ENCODE data around the gene MEIOSIN.
"Not testable (repeated sequence)": the region's sequence is repeated elsewhere in the genome, so short reads cannot be mapped to it uniquely, and the experiment has no call there.

The MEIOSIN gene, protein sequence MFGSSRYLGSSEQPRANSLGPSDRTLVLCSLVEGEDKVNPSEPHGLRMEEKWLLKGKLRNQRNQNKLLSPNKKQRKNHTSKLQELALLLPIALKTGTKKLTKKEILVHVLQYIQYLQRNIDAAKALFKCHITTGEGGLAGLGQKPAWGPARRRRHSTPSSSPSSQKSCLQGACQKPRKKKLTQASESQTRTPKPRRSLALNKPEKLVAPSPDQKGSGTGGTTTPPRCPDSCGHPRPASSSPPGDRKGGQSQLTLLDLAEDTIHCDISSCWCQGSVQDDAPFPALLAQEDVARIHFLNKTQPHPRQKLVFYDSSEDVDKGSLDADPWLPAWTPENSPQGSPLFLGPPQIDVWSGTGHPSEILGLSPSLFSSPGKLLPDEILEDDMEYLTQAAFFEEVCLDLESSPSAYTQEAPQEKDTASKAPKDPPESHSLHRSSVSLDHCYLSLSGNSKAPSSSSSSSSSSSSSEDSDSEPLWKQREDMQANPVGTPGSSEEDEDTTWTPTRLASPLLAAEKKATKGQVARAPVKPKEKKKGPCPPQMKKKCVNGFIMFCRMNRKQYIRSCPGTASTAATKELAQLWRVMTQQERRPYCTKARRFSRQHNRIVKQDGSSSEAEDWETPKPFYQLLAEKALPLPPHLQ

DNA sequence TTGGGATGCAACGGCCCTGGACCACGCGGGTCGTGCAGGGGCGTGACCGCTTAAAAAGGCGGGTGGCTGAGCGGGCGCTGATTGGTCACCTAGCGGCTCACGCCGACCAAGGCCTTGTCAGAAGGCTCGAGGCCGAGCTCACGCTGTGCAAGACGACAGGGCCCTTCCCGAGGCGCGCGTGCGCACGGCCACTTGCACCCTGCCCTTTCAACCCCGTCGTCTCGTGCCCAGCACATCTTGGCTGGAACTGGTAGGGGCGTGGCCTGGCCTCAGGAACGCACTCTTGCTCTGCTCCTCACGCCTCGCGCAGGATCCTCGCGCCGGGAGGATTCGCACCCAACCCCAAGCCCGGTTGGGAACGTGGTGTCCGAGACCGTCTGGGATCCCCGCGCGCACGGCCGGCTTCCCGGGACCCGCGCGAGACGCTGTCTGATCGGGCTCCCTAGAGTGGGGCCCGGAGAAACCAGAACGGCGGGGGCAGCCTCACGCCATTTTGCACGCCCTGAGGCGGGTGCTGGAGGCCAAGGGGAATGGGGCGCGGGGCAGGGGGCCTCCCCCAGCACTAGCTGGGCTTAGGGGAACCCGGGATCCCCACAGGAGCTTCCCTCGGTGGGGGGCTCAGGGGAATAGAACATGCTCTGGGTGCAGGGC is at the start of gene MEIOSIN:
MEIOSIN (plus strand) TSS at position 280 of the 651 bp plus-strand sequence. CDS start 1,938 bp downstream, outside the sequence.
- ChIA-PET CTCF (interaction anchor here (0.6 to 0.7 kb wide), 2 partner anchors 9 to 96 kb away, joined by 3 read pairs; no protein-coding TSS in a partner anchor), POLR2A (interaction anchor here (1.6 kb wide), 1 partner anchor 36 kb away, joined by 7 read pairs; the partner anchor contains the start of gene SIX5)
- TF ChIP-seq GLI2 (tag by site-specific recombination; IDR thresholded peaks at IDR 0.05; ENCODE audit: borderline replicate concordance, low read depth) (no peak), KLF9 (tag by site-specific recombination; IDR thresholded peaks at IDR 0.05; ENCODE audit: low read depth) (no peak), ZNF529 (tag by site-specific recombination; IDR thresholded peaks at IDR 0.05; ENCODE audit: insufficient replicate concordance) (no peak), ZNF416 (tag by site-specific recombination; IDR thresholded peaks at IDR 0.05) (no peak), ZBTB44 (tag by site-specific recombination; IDR thresholded peaks at IDR 0.05) (no peak), ZNF423 (tag by site-specific recombination; IDR thresholded peaks at IDR 0.05) (no peak), HOXA7 (CRISPR knock-in tag; IDR thresholded peaks at IDR 0.05; ENCODE audit: borderline replicate concordance) (no peak), ZFP3 (tag by site-specific recombination; IDR thresholded peaks at IDR 0.05; ENCODE audit: low read depth) (no peak), ZNF792 (tag by site-specific recombination; IDR thresholded peaks at IDR 0.05) (no peak), ZSCAN16 (tag by site-specific recombination; IDR thresholded peaks at IDR 0.05) (no peak), ZNF138 (tag by site-specific recombination; IDR thresholded peaks at IDR 0.05; ENCODE audit: borderline replicate concordance) (no peak), WT1 (tag by site-specific recombination; IDR thresholded peaks at IDR 0.05) (no peak), ZNF23 (tag by site-specific recombination; IDR thresholded peaks at IDR 0.05; ENCODE audit: borderline replicate concordance) (no peak), ZNF544 (tag by site-specific recombination; IDR thresholded peaks at IDR 0.05) (no peak)
- no peak within 1 kb of the TSS for H3K4me3 ChIP-seq (ENCODE audit: low read depth, low read length)
- H3K36me3 ChIP-seq (ENCODE audit: control insufficient read depth in 2 of 2, insufficient read depth in 1 of 2, low read length in 2 of 2) = no peaks in the 10 kb centered on the region; a peak in 1 of 3 replicates
- H3K9me3 ChIP-seq (ENCODE audit: control insufficient read depth, insufficient read depth, low read depth, low read length) = no peaks in the 10 kb centered on the region
- H3K4me1 ChIP-seq (ENCODE audit: control insufficient read depth, insufficient read depth, low read length) = peaks cover 5% of the 10 kb centered on the region; the same call in 1 of the 2 replicates
- no peak within 1 kb of the TSS for H3K27ac ChIP-seq (ENCODE audit: extremely low read depth, low read depth, low read length)

DNA sequence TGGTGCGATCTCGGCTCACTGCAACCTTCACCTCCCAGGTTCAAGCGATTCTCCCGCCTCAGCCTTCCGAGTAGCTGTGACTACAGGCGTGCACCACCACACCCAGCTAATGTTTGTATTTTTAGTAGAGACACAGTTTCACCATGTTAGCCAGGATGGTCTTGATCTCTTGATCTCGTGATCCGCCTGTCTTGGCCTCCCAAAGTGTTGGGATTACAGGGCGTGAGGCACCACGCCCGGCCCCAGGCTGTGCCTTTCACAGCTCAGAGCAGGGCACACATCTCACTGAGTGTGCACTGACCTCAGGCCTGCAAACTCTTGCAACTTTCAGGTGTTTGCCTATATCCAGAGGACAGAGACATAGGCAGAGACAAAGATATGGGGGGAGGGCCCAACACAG is 48.2 kb upstream of the MEIOSIN start:
- H3K27ac ChIP-seq (ENCODE audit: extremely low read depth, low read depth, low read length); H3K9me3 ChIP-seq (ENCODE audit: control insufficient read depth, insufficient read depth, low read depth, low read length); H3K4me3 ChIP-seq (ENCODE audit: low read depth, low read length); H3K4me1 ChIP-seq (ENCODE audit: control insufficient read depth, insufficient read depth, low read length): not testable (repeated sequence)
- peak; percentile 95 for TF ChIP-seq KLF1 (tag by site-specific recombination; IDR thresholded peaks at IDR 0.05)
- CTCF ChIA-PET = interaction anchor here (0.5 to 11.3 kb wide), 4 partner anchors 7 to 257 kb away, joined by 3 to 121 read pairs (median 32); partner anchors contain the start of genes QPCTL and SNRPD2
- H3K36me3 ChIP-seq (ENCODE audit: control insufficient read depth in 2 of 2, insufficient read depth in 1 of 2, low read length in 2 of 2) = peaks cover 59 to 61% of the 10 kb centered on the region in 2 experiments
- POLR2A ChIA-PET = interaction anchor here (0.6 to 9.9 kb wide), 5 partner anchors 8 to 187 kb away, joined by 3 to 111 read pairs (median 3); partner anchors contain the start of gene SIX5

DNA sequence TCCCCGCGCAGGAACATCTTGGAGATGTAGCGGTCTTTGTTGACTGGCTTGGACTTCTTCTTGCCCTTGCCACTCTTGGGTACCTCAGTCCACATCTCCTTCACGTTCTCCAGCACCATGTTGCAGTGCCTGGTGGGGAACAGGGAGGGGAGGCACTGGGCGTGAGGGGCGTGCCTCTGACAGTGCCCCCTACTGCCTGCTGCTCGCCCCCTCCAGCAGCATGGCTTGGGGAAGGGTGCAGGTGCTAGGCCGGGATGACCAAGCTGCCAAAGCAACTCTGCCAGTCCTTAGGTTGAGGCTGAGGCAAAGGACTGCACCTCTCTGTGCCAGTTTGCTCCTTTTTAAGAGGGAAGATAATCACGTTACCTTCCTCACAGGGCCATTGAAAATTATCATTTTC is 45.6 kb upstream of the MEIOSIN start:
- TF ChIP-seq HOXA7 (CRISPR knock-in tag; IDR thresholded peaks at IDR 0.05; ENCODE audit: borderline replicate concordance) = no peak
- TF ChIP-seq CTCF (tag by site-specific recombination; IDR thresholded peaks at IDR 0.05) = peak; percentile 16; the same call in 1 of the 2 replicates
- ChIA-PET POLR2A (interaction anchor here (1.1 to 9.9 kb wide), 2 partner anchors 43 to 82 kb away, joined by 3 to 111 read pairs; partner anchors contain the start of genes FBXO46 and SIX5), CTCF (interaction anchor here (9.8 kb wide), 1 partner anchor 6 kb away, joined by 121 read pairs; no protein-coding TSS in a partner anchor)
- Histone ChIP-seq H3K4me3 (ENCODE audit: low read depth, low read length) (no peak overlapping the region), H3K36me3 (ENCODE audit: control insufficient read depth in 2 of 2, insufficient read depth in 1 of 2, low read length in 2 of 2) (peaks cover 61 to 64% of the 10 kb centered on the region in 2 experiments), H3K4me1 (ENCODE audit: control insufficient read depth, insufficient read depth, low read length) (no peaks in the 10 kb centered on the region; the same call in 1 of the 2 replicates), H3K27ac (ENCODE audit: extremely low read depth, low read depth, low read length) (no peak overlapping the region), H3K9me3 (ENCODE audit: control insufficient read depth, insufficient read depth, low read depth, low read length) (no peaks in the 10 kb centered on the region)
